ENCODE results near the gene PRM2.
A peak's percentile ranks its signal among the peaks of the same experiment; 100 is the strongest.

The PRM2 gene

GRCh38 chr16:11307639-11308492, 31.6 kb upstream of the PRM2 start:
- no peak for TF ChIP-seq CTCF (conservative IDR thresholded peaks at IDR 0.05; ENCODE audit: low read depth)
- POLR2A ChIA-PET (ENCODE audit: low non-redundant PET), result no interaction called here
- peak overlapping the region; percentile 50; the same call in 1 of the 2 replicates for H3K27ac ChIP-seq
- DNase-seq (ENCODE audit: low spot score), result no peak
- CTCF ChIA-PET, result interaction anchor here (0.6 to 0.7 kb wide), 2 partner anchors 15 to 16 kb away, joined by 3 to 7 read pairs; no protein-coding TSS in a partner anchor

- H3K27ac ChIP-seq, result peak overlapping the region; percentile 50; the same call in 1 of the 2 replicates
- DNase-seq (ENCODE audit: low spot score), result no peak
- POLR2A ChIA-PET (ENCODE audit: low non-redundant PET), result no interaction called here
- TF ChIP-seq CTCF (conservative IDR thresholded peaks at IDR 0.05; ENCODE audit: low read depth), result no peak
- CTCF ChIA-PET, result interaction anchor here (0.6 to 0.7 kb wide), 2 partner anchors 15 kb away, joined by 3 to 7 read pairs; no protein-coding TSS in a partner anchor
Observed at GRCh38 chr16:11306997-11307638, 30.8 kb upstream of the PRM2 start.

- no peak for TF ChIP-seq CTCF (conservative IDR thresholded peaks at IDR 0.05; ENCODE audit: low read depth)
- POLR2A ChIA-PET (ENCODE audit: low non-redundant PET), result no interaction called here
- DNase-seq (ENCODE audit: low spot score), result no peak
- CTCF ChIA-PET, result no interaction called here
- no peak overlapping the region for H3K27ac ChIP-seq
Observed at GRCh38 chr16:11306381-11306780, 30.1 kb upstream of the PRM2 start.

GRCh38 chr16:11303405-11304138, 27.3 kb upstream of the PRM2 start:
- H3K27ac ChIP-seq, result 0 out of 2 replicates have a peak overlapping the region, but pooled peaks have one; percentile 9
- CTCF ChIA-PET, result no interaction called here
- POLR2A ChIA-PET (ENCODE audit: low non-redundant PET), result interaction anchor here (0.5 kb wide), 1 partner anchor 16 kb away, joined by 8 read pairs; no protein-coding TSS in a partner anchor
- no peak for DNase-seq (ENCODE audit: low spot score)
- no peak for TF ChIP-seq CTCF (conservative IDR thresholded peaks at IDR 0.05; ENCODE audit: low read depth)

- CTCF ChIA-PET, result no interaction called here
Observed at GRCh38 chr16:11302977-11303376, 26.7 kb upstream of the PRM2 start.

More at GRCh38 chr16:11302977-11303376, 26.7 kb upstream of the PRM2 start:
- POLR2A ChIA-PET (ENCODE audit: low non-redundant PET), result no interaction called here
- 0 out of 2 replicates have a peak overlapping the region, but pooled peaks have one; percentile 9 for H3K27ac ChIP-seq
- no peak for TF ChIP-seq CTCF (conservative IDR thresholded peaks at IDR 0.05; ENCODE audit: low read depth)
- DNase-seq (ENCODE audit: low spot score), result no peak
